WTC11 (cell line): Measurements from ENCODE around the gene PUS10. TPM values are rescaled to one million over a fixed set of nuclear protein-coding genes. Genes with fewer than 3 reads are reported as not detected.

Experiments
- ATAC-seq: fragments of 200-7000 bp; cut with Tn5 transposase; 2 replicates; pipeline ENCODE4 v1.10.0; 2021; ENCODE audit warnings: mild to moderate bottlenecking, moderate library complexity
- CTCF ChIA-PET: fragments of 300-600 bp; sonication (Branson Sonifier 250); formaldehyde crosslinking; loops from one replicate; lab custom pipeline; 2021; ENCODE audit warnings: antibody characterized with exemption; lab: Charles Lee
- POLR2A ChIA-PET: fragments of 350-600 bp; sonication (Branson Sonifier 250); formaldehyde crosslinking; loops from one replicate; lab custom pipeline; 2021; ENCODE audit warnings: antibody characterized with exemption; lab: Charles Lee
- DNase-seq: peaks from one replicate; pipeline ENCODE4 v3.0.0; 2021; ENCODE audit warnings: low spot score
- H3K27ac Mint-ChIP-seq: 2 replicates; pipeline ENCODE4 v1.8.0; 2021; ENCODE audit warnings: mixed read lengths
- H3K27me3 Mint-ChIP-seq: 2 replicates; pipeline ENCODE4 v1.8.0; 2021; ENCODE audit warnings: low read depth, mild to moderate bottlenecking, moderate library complexity, mixed read lengths
- H3K36me3 Mint-ChIP-seq: 2 replicates; pipeline ENCODE4 v1.8.0; 2021; ENCODE audit warnings: mixed read lengths
- H3K4me1 Mint-ChIP-seq: 2 replicates; pipeline ENCODE4 v1.8.0; 2022; ENCODE audit warnings: mixed read lengths
- H3K4me3 Mint-ChIP-seq: 2 replicates; pipeline ENCODE4 v1.8.0; 2021; ENCODE audit warnings: mild to moderate bottlenecking, moderate library complexity, mixed read lengths
- H3K9me3 Mint-ChIP-seq: 2 replicates; pipeline ENCODE4 v1.8.0; 2021; ENCODE audit warnings: mixed read lengths
- ATF2 ChIP-seq: sonication (generic); formaldehyde crosslinking; IDR thresholded peaks from 2 replicates; pipeline ENCODE4 v1.8.1; 2022; ENCODE audit warnings: low read depth, missing genetic modification reagents, borderline replicate concordance
- CREM ChIP-seq: sonication (generic); formaldehyde crosslinking; IDR thresholded peaks from 2 replicates; pipeline ENCODE4 v1.8.1; 2022; ENCODE audit warnings: mild to moderate bottlenecking, missing genetic modification reagents, moderate library complexity
- HMGA2 ChIP-seq: fragments of 250-450 bp; sonication (Bioruptor Pico); IDR thresholded peaks from 2 replicates; pipeline ENCODE4 v1.4.0; 2021; ENCODE audit warnings: mild to moderate bottlenecking, moderate library complexity
- IRF1 ChIP-seq: sonication (generic); formaldehyde crosslinking; IDR thresholded peaks from 2 replicates; pipeline ENCODE4 v1.8.0; 2023; ENCODE audit warnings: missing genetic modification reagents
- KAT7 ChIP-seq: sonication (generic); formaldehyde crosslinking; IDR thresholded peaks from 2 replicates; pipeline ENCODE4 v1.8.1; 2023; ENCODE audit warnings: missing genetic modification reagents, mild to moderate bottlenecking, borderline replicate concordance
- MLX ChIP-seq: sonication (generic); formaldehyde crosslinking; IDR thresholded peaks from 2 replicates; pipeline ENCODE4 v1.8.1; 2023; ENCODE audit warnings: mild to moderate bottlenecking, missing genetic modification reagents, moderate library complexity
- NR1H2 ChIP-seq: sonication (generic); formaldehyde crosslinking; IDR thresholded peaks from 2 replicates; pipeline ENCODE4 v1.9.0; 2021; ENCODE audit warnings: mild to moderate bottlenecking, moderate library complexity, missing genetic modification reagents
- NR2C2 ChIP-seq: sonication (generic); formaldehyde crosslinking; IDR thresholded peaks from 2 replicates; pipeline ENCODE4 v1.8.0; 2022; ENCODE audit warnings: mild to moderate bottlenecking, missing genetic modification reagents
- RELA ChIP-seq: sonication (generic); formaldehyde crosslinking; IDR thresholded peaks from 2 replicates; pipeline ENCODE4 v1.8.1; 2022; ENCODE audit warnings: missing genetic modification reagents, mild to moderate bottlenecking, borderline replicate concordance
- RORB ChIP-seq: fragments of 250-450 bp; sonication (Bioruptor Pico); IDR thresholded peaks from 2 replicates; pipeline ENCODE4 v1.9.0; 2021; ENCODE audit warnings: mild to moderate bottlenecking
- SP1 ChIP-seq: sonication (generic); formaldehyde crosslinking; conservative IDR thresholded peaks from 2 replicates; pipeline ENCODE4 v1.8.1; 2022; ENCODE audit warnings: missing genetic modification reagents
- TCF7 ChIP-seq: sonication (generic); formaldehyde crosslinking; IDR thresholded peaks from 2 replicates; pipeline ENCODE4 v1.8.0; 2022; ENCODE audit warnings: mild to moderate bottlenecking, low read depth, missing genetic modification reagents, moderate library complexity
- TP53 ChIP-seq: sonication (generic); formaldehyde crosslinking; IDR thresholded peaks from 2 replicates; pipeline ENCODE4 v1.8.1; 2023; ENCODE audit warnings: mild to moderate bottlenecking, missing genetic modification reagents
- ZNF121 ChIP-seq: sonication (generic); formaldehyde crosslinking; IDR thresholded peaks from 2 replicates; pipeline ENCODE4 v1.8.0; 2023; ENCODE audit warnings: missing genetic modification reagents
- ZNF138 ChIP-seq: sonication (generic); formaldehyde crosslinking; conservative IDR thresholded peaks from 2 replicates; pipeline ENCODE4 v1.8.1; 2022; ENCODE audit warnings: mild to moderate bottlenecking, moderate library complexity, missing genetic modification reagents
- ZSCAN18 ChIP-seq: fragments of 250-450 bp; sonication (Bioruptor Pico); IDR thresholded peaks from 2 replicates; pipeline ENCODE4 v2.1.2; 2022; ENCODE audit warnings: mild to moderate bottlenecking, moderate library complexity
- total RNA-seq: library from RNA; stranded (reverse); gene quantifications from 3 replicates; pipeline ENCODE4 v1.2.3, GENCODE V29; 2021
- TF ChIP-seq, protein P1 (sequence below): fragments of 200-600 bp; IDR thresholded peaks from 2 replicates; pipeline ENCODE4 v1.8.0; 2022; ENCODE audit warnings: antibody characterized with exemption
- TF ChIP-seq, protein P2 (sequence below): sonication (generic); formaldehyde crosslinking; conservative IDR thresholded peaks from 2 replicates; pipeline ENCODE4 v1.8.1; 2022; ENCODE audit warnings: mild to moderate bottlenecking, missing genetic modification reagents
- TF ChIP-seq, protein P3 (sequence below): sonication (generic); formaldehyde crosslinking; IDR thresholded peaks from 2 replicates; pipeline ENCODE4 v1.8.1; 2023; ENCODE audit warnings: mild to moderate bottlenecking, missing genetic modification reagents
- TF ChIP-seq, protein P4 (sequence below): sonication (generic); formaldehyde crosslinking; IDR thresholded peaks from 2 replicates; pipeline ENCODE4 v1.8.0; 2023; ENCODE audit warnings: missing genetic modification reagents, mild to moderate bottlenecking, borderline replicate concordance

The PUS10 gene
- total RNA-seq, 1 experiment from 2014 or later, result 2.9 TPM

DNA sequence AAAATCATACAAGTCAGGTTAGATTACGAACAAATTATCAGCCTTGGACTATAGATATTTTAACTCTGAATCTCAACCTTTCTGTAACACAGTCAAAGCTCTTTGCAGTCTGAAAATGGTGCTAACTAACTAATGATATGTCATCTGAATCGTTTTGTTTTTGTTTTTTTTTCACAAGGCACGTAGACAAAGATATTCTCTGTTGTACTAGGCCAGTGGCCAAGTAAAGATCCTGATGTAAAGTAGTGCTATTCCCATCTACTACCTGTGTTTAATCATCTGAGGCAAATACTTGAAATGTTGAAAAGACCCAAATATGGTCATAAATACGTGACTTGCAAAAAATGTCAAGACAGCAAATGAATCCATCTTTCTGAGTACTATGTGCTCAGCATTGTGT is 71.0 kb downstream of the PUS10 start:
- no peak overlapping the region for H3K27ac Mint-ChIP-seq
- no peak for ATAC-seq
- TF ChIP-seq NR1H2 (no peak), HMGA2 (CRISPR knock-in tag) (no peak), ZNF121 (CRISPR knock-in tag) (no peak)
- TF ChIP-seq, protein P1, sequence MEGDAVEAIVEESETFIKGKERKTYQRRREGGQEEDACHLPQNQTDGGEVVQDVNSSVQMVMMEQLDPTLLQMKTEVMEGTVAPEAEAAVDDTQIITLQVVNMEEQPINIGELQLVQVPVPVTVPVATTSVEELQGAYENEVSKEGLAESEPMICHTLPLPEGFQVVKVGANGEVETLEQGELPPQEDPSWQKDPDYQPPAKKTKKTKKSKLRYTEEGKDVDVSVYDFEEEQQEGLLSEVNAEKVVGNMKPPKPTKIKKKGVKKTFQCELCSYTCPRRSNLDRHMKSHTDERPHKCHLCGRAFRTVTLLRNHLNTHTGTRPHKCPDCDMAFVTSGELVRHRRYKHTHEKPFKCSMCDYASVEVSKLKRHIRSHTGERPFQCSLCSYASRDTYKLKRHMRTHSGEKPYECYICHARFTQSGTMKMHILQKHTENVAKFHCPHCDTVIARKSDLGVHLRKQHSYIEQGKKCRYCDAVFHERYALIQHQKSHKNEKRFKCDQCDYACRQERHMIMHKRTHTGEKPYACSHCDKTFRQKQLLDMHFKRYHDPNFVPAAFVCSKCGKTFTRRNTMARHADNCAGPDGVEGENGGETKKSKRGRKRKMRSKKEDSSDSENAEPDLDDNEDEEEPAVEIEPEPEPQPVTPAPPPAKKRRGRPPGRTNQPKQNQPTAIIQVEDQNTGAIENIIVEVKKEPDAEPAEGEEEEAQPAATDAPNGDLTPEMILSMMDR, result no peak
- TF ChIP-seq, protein P2, sequence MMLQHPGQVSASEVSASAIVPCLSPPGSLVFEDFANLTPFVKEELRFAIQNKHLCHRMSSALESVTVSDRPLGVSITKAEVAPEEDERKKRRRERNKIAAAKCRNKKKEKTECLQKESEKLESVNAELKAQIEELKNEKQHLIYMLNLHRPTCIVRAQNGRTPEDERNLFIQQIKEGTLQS (CRISPR knock-in tag), result no peak
- no peaks in the 10 kb centered on the region for H3K27me3 Mint-ChIP-seq
- ChIA-PET CTCF (no interaction called here), POLR2A (no interaction called here)
- peaks cover 15% of the 10 kb centered on the region for H3K9me3 Mint-ChIP-seq
- no peak overlapping the region for H3K4me3 Mint-ChIP-seq
- H3K36me3 Mint-ChIP-seq, result peaks cover 12% of the 10 kb centered on the region
- no peaks in the 10 kb centered on the region for H3K4me1 Mint-ChIP-seq
- DNase-seq, result no peak

- Mint-ChIP-seq H3K4me3 (no peak overlapping the region), H3K27me3 (no peaks in the 10 kb centered on the region), H3K27ac (no peak overlapping the region), H3K4me1 (no peaks in the 10 kb centered on the region), H3K36me3 (no peaks in the 10 kb centered on the region), H3K9me3 (no peaks in the 10 kb centered on the region)
- ATAC-seq, result no peak
- TF ChIP-seq SP1 (CRISPR knock-in tag), result no peak
- no peak for TF ChIP-seq RORB (CRISPR knock-in tag)
- no peak for TF ChIP-seq IRF1 (CRISPR knock-in tag)
- TF ChIP-seq ZNF121 (CRISPR knock-in tag), result no peak
- no peak for TF ChIP-seq MLX (CRISPR knock-in tag)
- no peak for TF ChIP-seq ATF2 (CRISPR knock-in tag)
- no peak for DNase-seq
- ChIA-PET CTCF (no interaction called here), POLR2A (no interaction called here)
Measured at GRCh38 chr2:60945341-60945740, 72.7 kb downstream of the PUS10 start.

- Mint-ChIP-seq H3K27ac (no peak overlapping the region), H3K4me1 (no peaks in the 10 kb centered on the region), H3K4me3 (no peak overlapping the region), H3K36me3 (no peaks in the 10 kb centered on the region), H3K27me3 (no peaks in the 10 kb centered on the region), H3K9me3 (no peaks in the 10 kb centered on the region)
- ChIA-PET CTCF (no interaction called here), POLR2A (no interaction called here)
- no peak for DNase-seq
- no peak for ATAC-seq
- no peak for TF ChIP-seq ZSCAN18 (CRISPR knock-in tag)
- no peak for TF ChIP-seq RELA (CRISPR knock-in tag)
- no peak for TF ChIP-seq TP53 (CRISPR knock-in tag)
- TF ChIP-seq CREM (CRISPR knock-in tag), result no peak
- TF ChIP-seq, protein P3, sequence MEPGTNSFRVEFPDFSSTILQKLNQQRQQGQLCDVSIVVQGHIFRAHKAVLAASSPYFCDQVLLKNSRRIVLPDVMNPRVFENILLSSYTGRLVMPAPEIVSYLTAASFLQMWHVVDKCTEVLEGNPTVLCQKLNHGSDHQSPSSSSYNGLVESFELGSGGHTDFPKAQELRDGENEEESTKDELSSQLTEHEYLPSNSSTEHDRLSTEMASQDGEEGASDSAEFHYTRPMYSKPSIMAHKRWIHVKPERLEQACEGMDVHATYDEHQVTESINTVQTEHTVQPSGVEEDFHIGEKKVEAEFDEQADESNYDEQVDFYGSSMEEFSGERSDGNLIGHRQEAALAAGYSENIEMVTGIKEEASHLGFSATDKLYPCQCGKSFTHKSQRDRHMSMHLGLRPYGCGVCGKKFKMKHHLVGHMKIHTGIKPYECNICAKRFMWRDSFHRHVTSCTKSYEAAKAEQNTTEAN (CRISPR knock-in tag), result no peak
- TF ChIP-seq KAT7 (CRISPR knock-in tag), result no peak
- no peak for TF ChIP-seq NR2C2
- no peak for TF ChIP-seq ZNF138 (CRISPR knock-in tag)
- TF ChIP-seq, protein P4, sequence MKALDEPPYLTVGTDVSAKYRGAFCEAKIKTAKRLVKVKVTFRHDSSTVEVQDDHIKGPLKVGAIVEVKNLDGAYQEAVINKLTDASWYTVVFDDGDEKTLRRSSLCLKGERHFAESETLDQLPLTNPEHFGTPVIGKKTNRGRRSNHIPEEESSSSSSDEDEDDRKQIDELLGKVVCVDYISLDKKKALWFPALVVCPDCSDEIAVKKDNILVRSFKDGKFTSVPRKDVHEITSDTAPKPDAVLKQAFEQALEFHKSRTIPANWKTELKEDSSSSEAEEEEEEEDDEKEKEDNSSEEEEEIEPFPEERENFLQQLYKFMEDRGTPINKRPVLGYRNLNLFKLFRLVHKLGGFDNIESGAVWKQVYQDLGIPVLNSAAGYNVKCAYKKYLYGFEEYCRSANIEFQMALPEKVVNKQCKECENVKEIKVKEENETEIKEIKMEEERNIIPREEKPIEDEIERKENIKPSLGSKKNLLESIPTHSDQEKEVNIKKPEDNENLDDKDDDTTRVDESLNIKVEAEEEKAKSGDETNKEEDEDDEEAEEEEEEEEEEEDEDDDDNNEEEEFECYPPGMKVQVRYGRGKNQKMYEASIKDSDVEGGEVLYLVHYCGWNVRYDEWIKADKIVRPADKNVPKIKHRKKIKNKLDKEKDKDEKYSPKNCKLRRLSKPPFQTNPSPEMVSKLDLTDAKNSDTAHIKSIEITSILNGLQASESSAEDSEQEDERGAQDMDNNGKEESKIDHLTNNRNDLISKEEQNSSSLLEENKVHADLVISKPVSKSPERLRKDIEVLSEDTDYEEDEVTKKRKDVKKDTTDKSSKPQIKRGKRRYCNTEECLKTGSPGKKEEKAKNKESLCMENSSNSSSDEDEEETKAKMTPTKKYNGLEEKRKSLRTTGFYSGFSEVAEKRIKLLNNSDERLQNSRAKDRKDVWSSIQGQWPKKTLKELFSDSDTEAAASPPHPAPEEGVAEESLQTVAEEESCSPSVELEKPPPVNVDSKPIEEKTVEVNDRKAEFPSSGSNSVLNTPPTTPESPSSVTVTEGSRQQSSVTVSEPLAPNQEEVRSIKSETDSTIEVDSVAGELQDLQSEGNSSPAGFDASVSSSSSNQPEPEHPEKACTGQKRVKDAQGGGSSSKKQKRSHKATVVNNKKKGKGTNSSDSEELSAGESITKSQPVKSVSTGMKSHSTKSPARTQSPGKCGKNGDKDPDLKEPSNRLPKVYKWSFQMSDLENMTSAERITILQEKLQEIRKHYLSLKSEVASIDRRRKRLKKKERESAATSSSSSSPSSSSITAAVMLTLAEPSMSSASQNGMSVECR, result no peak
- TF ChIP-seq TCF7 (CRISPR knock-in tag), result no peak
- TF ChIP-seq HMGA2 (CRISPR knock-in tag), result no peak
Measured at GRCh38 chr2:60939622-60940021, 78.4 kb downstream of the PUS10 start.
